ENCODE measurements around the gene DOLPP1.

The DOLPP1 gene

DNA sequence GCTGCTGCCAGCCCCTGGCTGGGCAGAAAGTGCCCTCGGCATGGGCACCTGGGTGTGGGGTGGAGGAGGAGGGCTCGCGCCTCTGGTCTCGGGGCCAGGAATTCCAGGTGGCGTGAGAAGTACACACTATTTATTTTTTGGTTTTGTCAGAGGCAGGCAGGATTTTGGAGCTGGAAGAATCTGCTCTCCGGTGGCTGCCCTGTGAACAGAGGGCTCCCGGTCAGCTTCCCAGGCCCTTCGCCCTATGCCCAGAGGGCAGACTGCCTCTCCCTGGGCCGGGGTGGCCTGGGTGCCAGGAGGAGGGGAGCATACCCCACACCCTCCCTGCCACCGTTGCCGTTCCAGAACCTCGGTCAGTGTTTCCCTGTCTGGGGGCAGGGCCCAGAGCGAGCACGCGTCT, 8.3 kb downstream of the DOLPP1 start:
- ChIA-PET CTCF (interaction anchor here (0.6 kb wide), 1 partner anchor 834 kb away, joined by 3 read pairs; no protein-coding TSS in a partner anchor), POLR2A (interaction anchor here (4.9 kb wide), 1 partner anchor 9 kb away, joined by 22 read pairs; the partner anchor contains the start of gene DOLPP1)
- Histone ChIP-seq H3K9me3 (ENCODE audit: control insufficient read depth, insufficient read depth, low read depth, low read length) (no peaks in the 10 kb centered on the region), H3K4me3 (ENCODE audit: low read depth, low read length) (no peak overlapping the region), H3K27ac (ENCODE audit: extremely low read depth, low read depth, low read length) (no peak overlapping the region), H3K36me3 (ENCODE audit: control insufficient read depth in 2 of 2, insufficient read depth in 1 of 2, low read length in 2 of 2) (peaks cover 0 to 54% of the 10 kb centered on the region in 2 experiments; a peak in 2 of 3 replicates), H3K4me1 (ENCODE audit: control insufficient read depth, insufficient read depth, low read length) (no peaks in the 10 kb centered on the region)
- no peak for TF ChIP-seq ZNF48 (tag by site-specific recombination; IDR thresholded peaks at IDR 0.05)
- no peak for TF ChIP-seq SP2 (tag by site-specific recombination; IDR thresholded peaks at IDR 0.05)
- no peak for TF ChIP-seq ZNF571 (tag by site-specific recombination; IDR thresholded peaks at IDR 0.05)
- TF ChIP-seq ZBTB8A (tag by site-specific recombination; IDR thresholded peaks at IDR 0.05), result no peak
- TF ChIP-seq ZNF140 (tag by site-specific recombination; IDR thresholded peaks at IDR 0.05), result no peak
- TF ChIP-seq ZNF785 (tag by site-specific recombination; IDR thresholded peaks at IDR 0.05), result no peak
- TF ChIP-seq PRDM1 (tag by site-specific recombination; IDR thresholded peaks at IDR 0.05), result no peak
- no peak for TF ChIP-seq ZNF530 (tag by site-specific recombination; IDR thresholded peaks at IDR 0.05; ENCODE audit: low read depth)
- TF ChIP-seq, protein P1, sequence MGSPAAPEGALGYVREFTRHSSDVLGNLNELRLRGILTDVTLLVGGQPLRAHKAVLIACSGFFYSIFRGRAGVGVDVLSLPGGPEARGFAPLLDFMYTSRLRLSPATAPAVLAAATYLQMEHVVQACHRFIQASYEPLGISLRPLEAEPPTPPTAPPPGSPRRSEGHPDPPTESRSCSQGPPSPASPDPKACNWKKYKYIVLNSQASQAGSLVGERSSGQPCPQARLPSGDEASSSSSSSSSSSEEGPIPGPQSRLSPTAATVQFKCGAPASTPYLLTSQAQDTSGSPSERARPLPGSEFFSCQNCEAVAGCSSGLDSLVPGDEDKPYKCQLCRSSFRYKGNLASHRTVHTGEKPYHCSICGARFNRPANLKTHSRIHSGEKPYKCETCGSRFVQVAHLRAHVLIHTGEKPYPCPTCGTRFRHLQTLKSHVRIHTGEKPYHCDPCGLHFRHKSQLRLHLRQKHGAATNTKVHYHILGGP (tag by site-specific recombination; IDR thresholded peaks at IDR 0.05), result no peak
- TF ChIP-seq ZNF175 (tag by site-specific recombination; IDR thresholded peaks at IDR 0.05), result no peak
- TF ChIP-seq ZNF19 (tag by site-specific recombination; IDR thresholded peaks at IDR 0.05; ENCODE audit: low read depth), result no peak
- TF ChIP-seq ZNF16 (tag by site-specific recombination; IDR thresholded peaks at IDR 0.05; ENCODE audit: low read depth), result no peak
- TF ChIP-seq ZNF341 (tag by site-specific recombination; IDR thresholded peaks at IDR 0.05; ENCODE audit: low read depth), result no peak
- TF ChIP-seq ZNF138 (tag by site-specific recombination; IDR thresholded peaks at IDR 0.05; ENCODE audit: borderline replicate concordance), result no peak
- TF ChIP-seq ZSCAN30 (tag by site-specific recombination; IDR thresholded peaks at IDR 0.05), result no peak
- no peak for TF ChIP-seq ZNF366 (tag by site-specific recombination; conservative IDR thresholded peaks at IDR 0.05)
- no peak for TF ChIP-seq KLF7 (tag by site-specific recombination; IDR thresholded peaks at IDR 0.05; ENCODE audit: borderline replicate concordance)
- TF ChIP-seq, protein P2, sequence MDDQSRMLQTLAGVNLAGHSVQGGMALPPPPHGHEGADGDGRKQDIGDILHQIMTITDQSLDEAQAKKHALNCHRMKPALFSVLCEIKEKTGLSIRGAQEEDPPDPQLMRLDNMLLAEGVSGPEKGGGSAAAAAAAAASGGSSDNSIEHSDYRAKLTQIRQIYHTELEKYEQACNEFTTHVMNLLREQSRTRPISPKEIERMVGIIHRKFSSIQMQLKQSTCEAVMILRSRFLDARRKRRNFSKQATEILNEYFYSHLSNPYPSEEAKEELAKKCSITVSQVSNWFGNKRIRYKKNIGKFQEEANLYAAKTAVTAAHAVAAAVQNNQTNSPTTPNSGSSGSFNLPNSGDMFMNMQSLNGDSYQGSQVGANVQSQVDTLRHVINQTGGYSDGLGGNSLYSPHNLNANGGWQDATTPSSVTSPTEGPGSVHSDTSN (CRISPR knock-in tag; IDR thresholded peaks at IDR 0.05), result no peak
- no peak for TF ChIP-seq GLIS2 (tag by site-specific recombination; IDR thresholded peaks at IDR 0.05)

DNA sequence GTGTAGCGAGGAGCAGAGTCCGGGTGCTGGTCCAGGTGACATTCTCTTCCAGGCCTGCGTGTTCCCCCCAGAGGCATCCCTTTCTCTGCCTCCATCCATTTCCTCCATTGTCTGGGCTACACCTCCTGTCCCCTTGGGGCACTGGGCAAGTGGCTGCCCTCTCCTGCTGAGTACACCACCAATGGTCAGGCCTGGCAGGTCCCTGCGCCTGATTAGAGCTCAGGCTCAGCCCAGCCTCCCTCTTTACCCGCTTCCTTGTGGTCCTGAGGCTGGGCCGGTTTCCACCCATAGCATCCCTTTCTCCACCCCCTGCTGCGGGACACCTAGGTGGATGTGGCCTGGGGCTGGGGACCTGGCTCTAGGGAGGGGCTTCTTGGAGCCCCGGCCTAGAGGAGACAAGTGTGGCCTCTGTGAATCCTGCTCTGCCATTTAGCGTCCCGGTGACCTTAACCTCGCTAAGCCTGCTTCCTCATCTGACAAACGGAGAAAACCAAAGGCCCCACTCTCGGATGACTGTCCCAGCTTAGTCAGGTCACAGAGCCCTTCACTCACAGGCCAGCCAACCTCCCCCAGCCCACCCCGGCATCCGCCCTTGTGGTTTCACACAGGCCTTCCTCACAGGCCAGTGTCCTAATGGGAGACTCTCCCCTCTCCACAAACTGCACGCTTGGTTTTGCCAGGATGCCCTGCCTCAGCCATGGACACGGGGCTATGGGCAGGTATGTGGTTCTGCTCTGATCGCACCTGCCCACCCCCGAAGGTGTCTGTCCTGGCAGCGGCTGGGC, 12.9 kb downstream of the DOLPP1 start:
- TF ChIP-seq ZNF274 (IDR thresholded peaks at IDR 0.05; ENCODE audit: low read length), result no peak
- no peak for TF ChIP-seq ZNF274 (tag by site-specific recombination; IDR thresholded peaks at IDR 0.05; ENCODE audit: borderline replicate concordance)
- peak; percentile 48 for TF ChIP-seq ZIC2 (tag by site-specific recombination; IDR thresholded peaks at IDR 0.05)
- TF ChIP-seq ZNF10 (tag by site-specific recombination; IDR thresholded peaks at IDR 0.05), result peak; percentile 96
- TF ChIP-seq, protein P3, sequence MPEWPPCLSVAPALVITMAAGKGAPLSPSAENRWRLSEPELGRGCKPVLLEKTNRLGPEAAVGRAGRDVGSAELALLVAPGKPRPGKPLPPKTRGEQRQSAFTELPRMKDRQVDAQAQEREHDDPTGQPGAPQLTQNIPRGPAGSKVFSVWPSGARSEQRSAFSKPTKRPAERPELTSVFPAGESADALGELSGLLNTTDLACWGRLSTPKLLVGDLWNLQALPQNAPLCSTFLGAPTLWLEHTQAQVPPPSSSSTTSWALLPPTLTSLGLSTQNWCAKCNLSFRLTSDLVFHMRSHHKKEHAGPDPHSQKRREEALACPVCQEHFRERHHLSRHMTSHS (tag by site-specific recombination; IDR thresholded peaks at IDR 0.05), result no peak
- no peak for TF ChIP-seq ZNF391 (tag by site-specific recombination; IDR thresholded peaks at IDR 0.05; ENCODE audit: borderline replicate concordance, low read depth)
- TF ChIP-seq PRDM1 (tag by site-specific recombination; IDR thresholded peaks at IDR 0.05), result no peak
- TF ChIP-seq ZNF223 (tag by site-specific recombination; IDR thresholded peaks at IDR 0.05), result no peak
- Histone ChIP-seq H3K27ac (ENCODE audit: extremely low read depth, low read depth, low read length) (no peak overlapping the region), H3K9me3 (ENCODE audit: control insufficient read depth, insufficient read depth, low read depth, low read length) (no peaks in the 10 kb centered on the region), H3K4me1 (ENCODE audit: control insufficient read depth, insufficient read depth, low read length) (no peaks in the 10 kb centered on the region), H3K36me3 (ENCODE audit: control insufficient read depth in 2 of 2, insufficient read depth in 1 of 2, low read length in 2 of 2) (peaks cover 0 to 41% of the 10 kb centered on the region in 2 experiments; a peak in 2 of 3 replicates), H3K4me3 (ENCODE audit: low read depth, low read length) (no peak overlapping the region)
- ChIA-PET POLR2A (interaction anchor here (2.8 kb wide), 1 partner anchor 13 kb away, joined by 13 read pairs; the partner anchor contains the start of gene DOLPP1), CTCF (no interaction called here)

Data from HEK293 (cell line).